ENCODE measurements around the gene NUP210.

NUP210 gene

DNA sequence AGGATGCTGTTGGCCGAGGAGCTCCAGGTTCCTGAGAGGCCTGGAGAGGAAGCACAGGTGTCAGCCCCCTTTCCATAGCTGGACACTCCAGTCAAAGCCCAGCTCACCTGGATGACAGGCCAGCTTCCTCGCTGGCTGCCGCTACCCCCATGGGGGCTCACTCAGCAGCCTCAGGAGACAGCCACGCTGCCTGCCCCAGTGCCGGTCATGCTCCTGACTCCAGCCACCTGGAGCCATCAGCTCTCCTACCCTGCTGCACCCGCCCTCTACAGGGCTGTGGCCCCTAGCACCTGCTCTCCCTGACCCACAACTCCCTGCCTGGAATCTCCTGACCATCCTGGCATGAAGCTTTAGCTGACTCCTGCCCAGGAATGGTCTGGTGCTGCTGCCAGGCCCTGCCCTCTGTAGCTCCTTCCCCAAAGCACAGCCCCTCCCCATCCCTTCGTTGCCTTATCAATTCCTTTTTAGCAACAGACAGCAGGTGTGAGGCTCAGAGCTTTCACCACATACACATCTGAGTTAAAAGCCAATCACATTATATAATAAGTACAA is 94.2 kb downstream of the NUP210 start:
- DNase-seq = no peak

DNA sequence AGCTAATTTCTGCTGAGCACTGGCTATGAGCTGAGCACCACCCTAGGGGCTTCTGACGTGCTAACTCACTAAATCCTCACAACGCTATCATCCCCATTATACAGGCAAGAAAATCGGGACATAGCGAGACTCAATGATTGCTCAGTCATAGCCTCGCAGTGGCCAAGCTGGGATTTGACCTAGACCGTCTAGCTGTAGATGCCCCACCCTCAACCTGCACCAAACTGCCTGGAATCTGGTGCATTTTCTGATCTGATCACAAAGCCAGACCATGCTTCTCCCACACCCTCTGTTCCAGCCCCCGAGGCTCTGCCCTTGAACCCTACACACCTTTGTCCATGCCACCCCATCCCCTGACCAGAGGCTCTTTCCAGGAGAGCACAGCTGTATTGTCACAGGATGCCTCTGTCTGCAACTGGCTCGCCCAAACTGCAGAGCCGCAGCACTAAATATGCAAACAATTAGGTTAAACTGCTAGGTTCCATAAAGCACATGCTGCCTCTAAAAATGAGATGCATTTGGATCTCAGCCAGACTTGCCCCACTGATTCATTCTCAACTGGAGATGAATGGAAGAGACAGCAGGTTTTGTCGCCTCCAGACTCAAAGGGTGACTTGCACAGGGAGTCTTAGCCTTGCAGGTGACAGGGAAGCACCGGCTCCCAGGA is 95.2 kb downstream of the NUP210 start:
- DNase-seq = peak in 3 of 56 donors; percentile 13 to 36 (median 14)

DNA sequence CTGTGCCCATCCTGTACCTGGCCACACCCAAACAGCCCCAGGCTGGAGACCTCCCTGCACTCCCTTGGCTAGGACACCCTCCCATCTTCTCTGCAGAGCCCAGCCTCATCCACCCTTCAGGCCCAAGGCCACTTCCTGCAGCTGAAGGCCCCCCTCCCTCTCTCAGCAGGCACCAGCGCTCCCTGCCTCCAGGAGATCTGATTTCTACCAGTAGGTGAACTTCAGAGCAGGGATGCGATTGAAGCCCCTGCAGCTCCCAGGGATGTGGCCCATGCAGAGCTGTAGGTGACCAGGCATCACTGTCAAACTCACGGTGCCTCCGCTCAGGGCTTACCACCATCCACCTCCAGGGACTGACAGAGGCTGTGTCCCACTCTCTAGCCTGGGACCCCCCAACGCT is 96.3 kb downstream of the NUP210 start:
- no peak for DNase-seq

DNA sequence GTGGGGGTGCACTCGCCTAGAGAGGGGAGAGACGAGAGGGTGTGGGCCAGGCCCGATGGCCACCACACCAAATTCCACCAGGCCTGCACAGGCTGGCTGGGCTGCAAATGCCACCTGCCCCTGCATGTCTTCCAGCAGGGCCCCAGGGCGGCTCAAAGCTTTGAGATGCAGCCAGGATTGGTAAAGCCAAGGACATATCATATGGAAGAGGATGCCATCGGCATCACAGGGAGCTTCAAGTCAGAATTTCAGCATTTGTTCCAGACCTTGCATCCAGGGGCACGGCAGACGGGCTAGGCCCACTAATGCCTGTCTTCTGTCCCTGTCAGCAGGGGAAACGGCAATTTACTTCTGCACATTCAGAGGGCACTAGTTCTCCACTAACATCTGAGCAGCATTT is 97.8 kb downstream of the NUP210 start:
- no peak for DNase-seq

DNA sequence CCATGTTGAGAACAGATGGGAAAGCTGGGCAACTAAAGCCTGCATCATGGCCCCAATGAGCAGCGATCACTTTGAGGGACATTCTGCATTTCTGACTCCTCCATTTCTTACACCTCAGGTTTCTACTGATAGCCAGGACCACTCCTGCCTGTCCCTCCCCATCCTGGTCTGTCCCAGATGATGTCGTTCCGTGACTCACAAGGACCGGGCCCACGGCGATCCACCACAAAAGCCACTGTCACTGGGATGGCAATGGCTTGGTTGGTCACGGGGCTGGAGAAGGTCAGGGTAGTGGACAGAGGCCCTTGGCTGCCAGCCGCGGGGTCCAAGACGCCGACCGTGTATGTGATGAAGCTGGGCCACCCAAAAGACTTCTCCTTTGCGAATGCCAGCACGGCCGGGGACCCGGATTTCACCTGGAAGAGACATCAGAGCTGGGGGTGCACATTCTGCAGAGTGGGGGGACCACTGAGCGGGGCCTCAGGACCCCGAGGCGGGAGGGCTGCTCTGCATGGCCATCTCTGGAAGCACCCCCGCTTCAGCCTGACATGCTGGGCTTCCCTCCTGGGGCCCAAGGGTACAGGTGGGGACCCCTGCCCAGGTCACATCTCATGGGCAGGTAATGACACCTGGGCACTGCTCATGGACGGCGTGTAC is 100.4 kb downstream of the NUP210 start:
- DNase-seq = no peak

DNA sequence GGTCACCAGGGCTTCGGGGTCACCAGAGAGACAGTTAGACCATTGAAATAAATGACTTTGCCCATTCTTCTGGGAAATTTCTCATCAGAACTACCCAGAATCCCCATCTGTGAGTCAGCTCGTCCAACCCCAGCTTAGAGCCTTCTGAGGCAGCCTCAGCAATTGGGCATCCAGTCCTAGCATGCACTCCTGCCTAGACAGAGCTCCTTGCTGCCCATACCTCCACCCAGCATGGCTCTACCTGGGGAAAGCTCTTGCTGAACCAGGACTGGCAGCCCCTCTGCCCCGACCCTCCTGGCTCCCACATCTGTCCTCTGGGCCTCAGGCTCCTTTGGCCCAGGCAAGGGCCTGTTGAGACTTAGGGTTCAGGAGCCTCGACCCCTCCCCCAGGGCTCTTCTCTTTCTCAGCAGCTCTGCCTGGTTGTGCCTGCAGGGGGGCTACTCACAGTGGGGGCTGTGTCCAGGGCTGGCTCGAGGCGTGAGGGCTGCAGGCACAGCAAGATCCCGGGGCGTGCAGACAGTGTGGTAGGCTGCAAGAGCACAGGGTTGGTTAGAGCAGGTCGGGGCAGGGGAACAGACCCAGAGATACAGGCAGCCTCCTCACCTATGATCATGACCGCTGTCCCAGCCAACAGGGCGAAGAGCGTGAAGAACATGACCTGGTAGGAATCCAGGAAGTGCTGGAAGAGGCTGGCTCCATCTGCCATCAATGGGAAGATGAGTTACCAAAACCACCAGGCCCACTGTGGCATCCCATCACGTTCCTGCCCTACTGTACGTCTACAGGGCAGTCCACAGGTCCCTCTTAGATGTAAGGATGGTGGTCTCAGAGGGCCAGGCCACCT is 101.3 kb downstream of the NUP210 start:
- no peak for DNase-seq

DNA sequence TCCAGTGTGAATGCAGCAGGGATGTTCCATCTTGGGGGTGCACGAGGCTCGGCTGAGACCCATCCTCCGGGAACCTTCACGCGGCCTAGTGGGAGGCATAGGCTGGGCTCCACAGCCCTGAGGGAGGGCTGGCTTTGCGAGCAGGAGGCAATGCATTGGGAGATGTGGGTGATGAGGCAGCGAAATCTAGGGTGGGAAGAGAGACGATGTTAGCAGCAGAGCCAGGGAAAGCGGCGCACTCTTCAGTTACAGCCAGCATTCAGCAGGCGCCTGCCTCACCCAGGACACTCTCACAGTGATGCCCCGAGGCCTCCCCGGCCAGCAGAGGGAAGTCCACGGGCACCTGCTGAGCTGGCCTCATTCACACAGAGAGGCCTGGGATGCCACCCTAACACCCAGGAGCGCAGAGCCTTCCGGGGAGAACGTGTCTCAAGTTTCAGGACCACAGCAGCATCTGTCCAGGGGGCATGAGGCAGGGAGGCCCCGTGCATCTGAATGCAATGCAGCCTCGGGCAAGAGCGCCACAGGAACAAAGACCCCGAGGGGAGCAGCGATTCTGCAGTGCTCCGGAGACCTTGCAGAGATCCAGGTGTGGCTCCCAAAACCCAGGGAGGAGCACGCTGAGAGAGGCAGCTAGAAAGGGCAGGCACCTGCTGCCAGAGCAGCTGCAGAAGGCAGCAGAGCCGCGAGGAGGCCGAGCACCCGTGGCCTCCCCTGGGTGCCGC is 102.4 kb downstream of the NUP210 start:
- DNase-seq = peak in 5 of 56 donors; percentile 4 to 58 (median 19)

DNA sequence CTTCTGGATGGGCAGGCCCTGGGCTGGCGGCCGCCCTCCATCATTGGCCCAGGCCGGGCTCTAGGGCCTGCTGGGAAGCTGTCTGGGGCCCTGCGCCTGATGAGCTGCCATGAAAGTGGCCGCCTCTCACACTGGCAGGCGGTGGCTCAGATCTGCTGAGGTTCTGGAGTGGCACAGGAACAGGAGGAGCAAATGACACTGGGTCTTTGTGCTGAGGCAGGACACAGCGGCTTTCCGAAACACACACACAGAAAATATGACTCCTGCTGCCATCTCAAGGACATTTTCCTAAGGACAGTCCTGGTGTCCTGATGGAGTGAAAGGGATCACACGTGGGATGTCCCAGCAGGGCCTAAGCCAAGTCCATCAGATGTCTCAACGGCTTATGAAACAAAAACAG is 103.5 kb downstream of the NUP210 start:
- peak in 23 of 56 donors; percentile 4 to 54 (median 27) for DNase-seq

DNA sequence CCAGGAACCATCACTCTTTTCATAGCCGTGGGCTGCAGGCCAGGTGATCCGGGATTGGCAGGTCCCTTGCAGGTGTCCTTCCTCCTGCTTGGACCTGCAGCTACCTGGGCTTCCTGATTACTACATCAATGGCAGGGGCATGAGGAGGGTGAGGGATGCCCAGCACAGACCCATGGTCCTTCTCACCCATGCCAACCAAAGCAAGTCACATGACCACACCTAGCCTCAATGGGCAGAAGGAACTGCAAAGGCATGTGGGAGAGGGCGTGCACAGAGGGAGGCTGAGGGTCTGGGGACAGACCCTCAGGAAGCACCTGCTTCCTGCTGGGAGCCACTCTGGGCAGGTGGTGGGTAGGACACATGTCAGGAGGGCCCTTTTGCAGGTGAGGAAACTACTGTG is 105.2 kb downstream of the NUP210 start:
- no peak for DNase-seq

DNA sequence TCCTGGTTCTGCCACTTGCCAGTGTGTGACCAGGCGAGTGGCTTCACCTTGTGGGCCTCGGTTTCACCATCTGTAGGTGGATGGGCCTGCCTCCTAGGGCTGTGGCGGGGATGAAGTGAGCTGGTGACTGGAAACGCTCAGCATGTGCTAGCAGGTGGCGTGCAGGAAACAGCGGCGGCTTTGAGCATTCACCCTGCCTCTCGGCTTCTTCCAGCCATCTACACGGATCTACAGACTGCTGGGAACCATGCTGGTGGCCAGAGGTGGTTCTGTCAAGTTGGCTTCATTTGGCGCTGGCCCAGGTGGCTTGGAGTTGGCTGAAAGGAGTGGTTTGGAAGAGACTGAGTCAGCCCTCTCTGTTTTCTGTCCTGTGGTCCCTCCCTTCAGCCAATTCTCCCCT is 106.3 kb downstream of the NUP210 start:
- no peak for DNase-seq

DNA sequence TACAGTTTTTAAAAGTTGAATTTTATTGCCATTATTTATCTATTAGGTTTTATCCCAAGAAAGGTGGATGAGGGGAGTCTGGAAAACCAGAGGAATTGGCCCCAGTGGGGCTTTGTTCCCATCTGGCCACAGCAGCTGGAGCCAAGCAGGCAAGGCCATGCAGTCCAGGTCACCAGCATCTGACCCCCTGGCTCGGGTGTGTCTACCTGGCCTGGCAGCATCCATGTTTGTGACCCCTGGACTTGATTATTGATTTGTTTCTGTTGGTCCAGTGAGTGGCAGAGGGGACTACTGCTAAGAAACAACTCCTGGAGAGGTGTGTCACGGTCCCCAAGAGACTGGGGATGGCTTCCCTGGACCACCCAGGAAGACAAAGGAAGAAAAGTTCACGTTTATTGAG is 111.1 kb downstream of the NUP210 start:
- no peak for DNase-seq

DNA sequence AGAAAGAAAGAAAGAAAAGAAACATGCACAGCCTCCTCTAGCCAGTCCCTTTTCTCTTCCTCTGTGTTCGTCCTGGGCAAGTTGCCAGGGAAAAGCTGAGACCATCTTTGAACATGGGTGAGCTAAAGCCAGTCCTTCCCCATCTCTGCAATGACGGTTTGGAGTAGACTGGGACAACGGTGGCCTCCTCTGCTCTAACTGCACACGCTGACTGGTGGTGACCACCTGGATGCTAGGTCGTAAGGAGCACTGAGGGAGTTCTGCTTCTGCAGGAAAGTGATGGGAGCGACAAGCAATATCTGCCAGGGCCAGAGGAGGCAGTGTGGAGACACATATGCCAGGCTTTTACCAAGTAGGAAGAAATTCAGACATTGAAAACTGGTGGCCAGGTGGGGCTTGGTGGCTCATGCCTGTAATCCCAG is 111.7 kb downstream of the NUP210 start:
- peak in 35 of 56 donors; percentile 12 to 79 (median 48) for DNase-seq

DNA sequence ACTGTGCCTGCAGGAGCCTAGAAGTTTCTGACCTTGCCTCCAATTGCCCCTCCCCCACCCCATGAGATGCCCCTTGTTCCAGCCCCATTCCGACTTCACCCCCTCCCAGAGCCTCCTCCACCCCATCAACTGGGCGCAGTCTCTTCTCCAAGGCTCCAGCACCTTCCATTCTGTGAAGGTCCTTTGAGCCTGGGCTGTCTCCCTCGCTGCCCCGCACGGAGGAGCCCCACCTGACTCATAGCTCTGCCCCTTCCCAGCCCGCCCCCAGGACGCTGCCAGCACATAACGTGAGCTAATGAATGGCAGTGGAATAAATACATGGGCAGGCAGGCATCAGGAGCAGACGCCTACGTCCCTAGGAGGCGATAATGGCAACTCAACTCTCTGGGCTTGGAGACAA is 113.1 kb downstream of the NUP210 start:
- DNase-seq = peak in 2 of 56 donors; percentile 4 to 8

DNA sequence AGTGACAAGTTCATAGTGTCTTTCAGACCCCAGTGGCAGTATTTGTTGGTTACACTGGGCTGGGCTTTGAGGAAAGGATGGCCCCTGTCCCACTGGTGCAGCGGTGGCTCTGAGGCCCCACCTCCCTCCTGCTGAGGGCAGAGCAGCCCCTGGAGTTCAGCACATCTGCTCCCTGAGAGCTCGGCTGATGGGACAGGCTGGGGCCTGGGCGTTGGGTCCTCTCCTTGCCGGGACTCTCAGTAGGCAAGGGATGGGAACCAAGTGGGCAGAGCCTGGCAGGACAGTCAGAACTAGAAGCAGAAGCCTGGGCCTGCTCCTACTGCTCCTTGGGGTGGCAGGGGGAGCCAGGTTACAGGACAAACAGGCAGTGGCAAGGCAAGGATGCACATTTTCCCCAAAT is 114.5 kb downstream of the NUP210 start:
- DNase-seq = no peak

DNA sequence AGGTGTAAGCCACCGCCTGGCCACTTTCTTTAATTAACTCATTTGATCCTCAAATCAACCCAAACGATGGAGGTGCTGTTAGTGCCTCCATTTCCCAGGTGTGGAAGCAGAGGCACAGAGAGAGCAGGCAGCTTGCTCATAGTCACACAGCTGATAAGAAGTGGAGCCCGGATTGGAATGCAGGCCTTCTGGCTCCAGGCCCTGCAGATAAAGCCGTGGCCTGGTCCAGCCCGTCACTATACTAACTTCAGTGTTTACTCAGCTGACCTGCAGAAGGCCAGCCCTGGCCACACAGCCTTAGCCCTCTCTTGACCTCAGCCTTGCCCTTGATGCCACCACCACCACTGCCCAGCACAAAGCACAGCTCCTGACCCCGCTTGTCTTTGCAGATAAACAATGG is 116.7 kb downstream of the NUP210 start:
- no peak for DNase-seq

DNA sequence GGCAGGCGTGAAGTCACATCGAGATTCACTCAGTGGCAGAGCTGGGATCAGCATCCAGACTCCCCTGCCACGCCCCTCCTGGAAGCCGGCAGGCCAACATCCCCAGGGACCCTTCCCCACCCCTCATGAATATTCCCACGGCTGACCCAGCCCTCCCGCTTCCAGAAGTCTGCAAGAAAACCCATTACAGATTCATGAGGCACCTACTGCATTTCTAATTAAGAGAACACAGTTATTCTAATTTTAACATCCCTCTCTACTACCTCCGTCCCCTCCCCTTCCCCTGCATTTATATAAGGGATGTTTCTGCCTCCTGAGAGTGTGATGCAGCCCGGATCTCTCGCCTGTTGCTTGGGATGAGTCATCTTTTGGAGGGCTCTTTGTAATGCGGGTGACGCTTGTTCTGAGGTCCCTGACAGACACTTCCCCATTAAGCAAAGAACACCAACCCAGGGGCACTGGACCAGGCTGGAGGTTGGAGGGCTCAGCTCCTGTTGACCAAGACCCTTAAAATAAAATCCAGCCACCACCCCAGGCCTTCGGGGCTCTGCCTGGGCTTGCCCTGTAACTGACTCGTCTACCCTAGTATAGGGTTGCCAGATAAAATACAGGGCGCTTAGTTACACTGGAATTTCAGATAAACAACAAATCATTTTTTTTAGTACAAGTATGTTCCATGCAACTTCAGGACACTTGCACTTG is 118.7 kb downstream of the NUP210 start:
- peak in 6 of 56 donors; percentile 15 to 40 (median 32) for DNase-seq

DNA sequence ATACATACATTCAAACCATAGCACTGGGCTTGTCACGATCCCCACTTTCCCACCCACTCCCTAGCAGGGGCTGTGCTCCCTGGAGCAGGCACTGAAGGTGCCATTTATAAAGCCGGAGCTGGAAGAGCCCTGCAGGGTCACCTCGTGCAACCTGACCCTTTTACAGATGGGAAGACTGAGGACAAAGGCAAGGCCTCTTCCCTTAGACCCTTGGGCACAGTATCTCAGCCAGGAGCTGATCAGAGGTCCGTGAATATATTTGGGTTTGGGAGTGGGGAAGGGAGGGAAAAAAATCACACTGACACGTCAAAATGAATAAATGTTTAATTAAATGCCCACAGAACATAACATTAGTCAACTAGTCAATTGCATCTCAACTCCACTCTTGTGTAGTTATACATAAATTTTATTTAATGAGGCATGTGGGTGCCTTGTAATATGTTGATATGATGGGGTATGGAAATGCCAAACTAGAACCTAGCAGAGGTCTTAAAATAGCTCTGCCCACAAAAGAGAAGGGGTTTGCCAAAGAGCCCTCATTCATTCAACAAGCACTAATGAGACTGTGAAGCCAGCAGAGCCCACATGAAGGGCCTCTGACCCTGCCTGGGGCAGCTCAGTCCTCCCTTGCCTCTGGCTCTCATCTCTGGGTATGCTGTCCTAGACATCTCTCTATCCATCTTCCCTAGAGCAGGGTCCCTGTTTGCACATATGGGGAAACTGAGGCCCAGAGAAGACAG is 119.4 kb downstream of the NUP210 start:
- no peak for DNase-seq

DNA sequence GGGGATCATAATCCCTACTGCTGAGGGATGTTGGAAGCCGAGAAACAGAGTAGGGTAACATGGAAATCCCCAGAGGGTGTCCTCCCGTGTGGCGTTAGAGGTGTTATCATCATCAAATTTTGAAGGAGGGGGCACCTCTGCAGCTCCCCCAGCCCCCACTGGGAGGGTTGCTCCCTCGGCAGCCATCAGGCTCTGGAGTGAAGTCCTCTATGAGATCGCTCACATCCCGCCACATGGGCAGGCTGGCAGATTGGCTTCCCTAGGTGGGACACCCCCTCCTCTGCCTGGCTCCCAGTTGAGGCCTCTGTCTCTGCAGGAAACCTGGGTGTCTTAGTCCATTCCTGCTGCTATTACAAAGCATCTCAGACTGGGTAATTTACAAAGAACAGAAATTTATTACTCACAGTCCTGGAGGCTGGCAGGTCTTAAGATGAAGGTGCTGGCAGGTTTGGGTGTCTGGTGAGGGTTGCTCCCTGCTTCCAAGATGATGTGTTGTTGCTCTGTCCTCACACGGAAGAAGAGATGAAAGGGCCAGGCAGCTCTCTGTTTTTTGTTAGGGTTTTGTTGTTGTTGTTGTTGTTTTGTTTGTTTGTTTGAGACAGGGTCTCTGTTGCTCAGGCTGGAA is 120.5 kb downstream of the NUP210 start:
- DNase-seq = no peak

DNA sequence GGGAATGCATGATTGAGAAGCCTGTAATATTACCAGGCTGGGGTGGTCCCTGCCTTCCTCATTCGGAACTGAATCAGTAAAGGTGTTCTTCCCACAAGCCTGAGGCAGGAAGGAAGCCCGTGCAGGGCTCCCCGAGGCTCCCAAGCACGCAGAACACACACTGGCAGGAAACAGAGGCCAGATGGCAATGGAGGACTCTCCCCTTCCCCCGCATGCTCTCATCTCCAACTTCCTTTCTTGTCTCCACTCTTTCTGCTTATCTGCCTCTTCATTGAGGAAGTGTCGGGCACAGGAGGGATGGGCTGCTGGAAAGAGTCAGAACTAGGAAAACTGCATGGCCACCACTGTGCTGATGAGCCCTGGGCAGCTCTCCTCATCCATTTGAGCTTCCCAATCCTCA is 123.5 kb downstream of the NUP210 start:
- no peak for DNase-seq
